ENCODE results near the gene RGS9. TPM values are rescaled to one million over a fixed set of nuclear protein-coding genes. Genes with fewer than 3 reads are reported as not detected.

Gene RGS9
- total RNA-seq, 1 donor from 2014 or later = 1.7 TPM

DNA sequence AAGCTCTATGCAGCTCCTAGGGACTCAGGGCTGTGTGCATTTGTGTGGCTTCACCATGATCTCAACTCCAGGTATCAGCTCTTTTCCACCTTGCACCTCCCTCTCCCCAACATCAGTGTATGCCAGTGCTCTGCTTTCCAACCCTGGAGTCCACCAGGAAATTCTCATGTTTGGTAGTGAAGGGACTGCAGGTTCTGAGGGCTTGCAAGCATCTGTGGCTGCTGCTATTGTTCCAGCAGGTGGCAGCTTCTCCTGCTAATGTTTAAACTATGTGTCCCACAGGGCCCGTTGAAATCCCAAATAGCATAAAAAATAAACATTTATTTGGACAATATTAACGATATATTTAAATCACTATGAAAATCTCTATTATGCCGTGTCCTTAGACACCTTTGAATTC is 82.0 kb downstream of the RGS9 start:
- DNase-seq = no peak

DNA sequence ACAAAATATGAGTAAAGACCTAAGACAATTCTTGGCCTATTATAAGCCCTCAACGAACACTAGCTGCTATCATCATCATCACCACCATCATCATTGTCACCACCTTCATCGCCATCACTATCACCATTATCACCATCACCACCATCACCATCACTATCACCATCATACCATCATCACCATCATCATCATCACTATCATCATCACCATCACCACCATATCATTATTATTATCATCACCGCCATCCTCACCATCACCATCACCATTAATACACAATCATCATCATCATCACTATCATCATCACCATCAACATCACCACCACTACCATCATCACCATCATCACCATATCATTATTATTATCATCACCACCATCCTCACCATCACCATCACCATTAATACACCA is 82.5 kb downstream of the RGS9 start:
- no peak for DNase-seq

DNA sequence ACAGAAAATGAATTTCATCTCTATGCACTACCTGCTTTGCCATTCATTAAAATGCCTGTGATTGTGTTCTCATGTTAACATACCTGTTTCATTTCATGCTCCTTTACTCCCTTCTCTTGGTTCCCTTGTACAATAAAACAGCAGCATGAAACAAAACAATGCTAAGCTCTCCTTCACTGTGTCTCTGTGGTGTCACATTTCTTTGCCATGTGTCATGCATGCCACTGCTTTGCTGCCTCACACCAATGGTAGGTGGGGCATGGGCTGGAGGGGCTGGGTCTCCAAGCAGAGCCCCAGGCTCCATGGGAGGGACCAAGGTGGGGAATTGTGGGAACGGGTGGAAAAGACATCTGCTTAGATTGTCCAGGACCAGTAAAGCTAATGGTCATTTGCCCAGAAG is 83.6 kb downstream of the RGS9 start:
- DNase-seq = no peak

DNA sequence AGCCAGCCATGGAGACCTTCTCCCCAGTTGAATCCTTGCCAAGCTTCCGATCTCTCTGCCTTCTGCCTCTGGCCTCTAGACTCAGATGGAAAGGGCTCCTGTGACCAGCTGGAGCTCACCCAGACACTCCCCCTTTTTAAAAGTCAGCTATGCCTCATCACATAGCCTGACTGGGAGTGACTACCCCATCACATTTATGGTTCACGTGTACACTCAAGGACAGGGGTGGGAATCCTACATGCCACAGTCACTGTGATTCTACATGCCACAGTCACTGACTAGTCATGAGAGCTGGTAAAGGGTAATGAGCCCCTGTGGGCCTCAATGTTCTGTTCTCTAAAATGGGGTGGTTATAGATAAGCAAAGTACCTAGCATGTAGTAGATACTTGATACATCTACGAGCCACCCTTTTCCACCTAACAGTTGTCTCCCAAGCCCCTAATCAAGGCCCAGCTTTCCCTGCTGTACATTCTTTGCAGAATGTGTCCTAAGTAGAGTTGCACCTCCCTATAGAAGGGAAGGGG is 85.1 kb downstream of the RGS9 start:
- no peak for DNase-seq

DNA sequence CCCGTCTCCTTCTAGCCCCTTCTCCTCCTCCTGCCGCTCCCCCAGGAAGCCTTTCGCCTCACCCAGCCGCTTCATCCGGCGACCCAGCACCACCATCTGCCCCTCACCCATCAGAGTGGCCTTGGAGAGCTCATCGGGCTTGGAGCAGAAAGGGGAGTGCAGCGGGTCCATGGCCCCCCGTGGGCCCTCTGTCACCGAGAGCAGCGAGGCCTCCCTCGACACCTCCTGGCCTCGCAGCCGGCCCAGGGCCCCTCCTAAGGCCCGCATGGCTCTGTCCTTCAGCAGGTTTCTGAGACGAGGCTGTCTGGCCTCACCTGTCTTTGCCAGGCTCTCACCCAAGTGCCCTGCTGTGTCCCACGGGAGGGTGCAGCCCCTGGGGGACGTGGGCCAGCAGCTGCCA is 87.9 kb downstream of the RGS9 start:
- DNase-seq = no peak

DNA sequence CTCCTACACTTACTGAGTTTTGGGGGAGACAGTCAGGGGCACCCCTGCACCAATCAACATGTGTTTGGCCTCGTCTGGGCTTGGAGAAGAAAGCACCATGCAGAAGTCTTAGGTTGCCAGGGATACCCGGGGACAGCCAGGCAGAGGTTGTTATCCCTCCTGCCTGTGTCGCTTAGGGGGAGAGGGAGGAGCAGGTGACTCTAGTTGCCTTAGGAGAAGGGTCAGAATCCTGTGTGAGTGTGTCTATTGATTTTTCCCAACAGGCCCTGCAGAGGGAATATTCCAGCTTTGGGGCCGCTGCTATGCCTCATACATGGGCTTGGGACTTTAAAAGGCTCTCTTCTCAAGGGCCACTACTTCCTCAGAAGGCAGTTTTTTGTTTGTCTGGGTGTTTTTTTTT is 89.1 kb downstream of the RGS9 start:
- DNase-seq = no peak

DNA sequence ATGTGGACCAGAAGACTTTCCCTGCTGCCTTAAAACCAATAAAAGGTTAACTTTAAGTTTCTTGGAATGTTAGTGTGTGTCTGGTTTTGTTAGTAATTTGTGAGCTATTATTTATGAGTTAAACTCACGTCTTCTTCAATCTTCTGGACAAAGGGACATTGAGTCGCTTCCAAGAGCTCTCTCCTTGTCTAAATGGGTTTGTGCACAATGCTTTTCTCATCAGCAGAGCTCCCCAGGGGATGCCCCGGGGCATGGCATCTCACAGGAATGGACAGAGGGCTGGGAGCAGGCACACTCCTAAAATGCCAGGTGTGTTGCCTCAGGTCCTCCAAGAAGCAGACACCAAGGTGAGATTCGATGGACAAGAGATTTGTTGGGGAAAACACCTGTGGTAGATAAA is 90.5 kb downstream of the RGS9 start:
- DNase-seq = no peak

DNA sequence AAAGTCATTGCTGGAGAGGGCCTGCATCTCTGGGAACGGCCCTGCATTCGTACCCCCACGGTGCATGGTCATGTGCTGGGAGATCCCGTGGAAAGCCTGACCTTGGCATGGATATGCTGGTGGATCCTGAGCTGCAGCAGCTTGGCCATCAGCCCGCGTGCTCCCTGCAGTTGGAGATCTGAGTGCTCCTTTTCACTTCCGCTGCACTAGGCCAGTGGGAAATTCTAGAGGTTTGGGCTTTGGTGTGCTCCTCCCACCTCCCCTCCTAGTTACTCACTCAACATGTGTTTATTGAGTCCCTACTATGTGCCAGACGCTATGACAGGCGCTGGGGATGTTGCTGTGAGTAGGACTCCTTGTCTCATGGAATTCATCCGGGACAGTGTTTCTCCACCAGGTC is 91.1 kb downstream of the RGS9 start:
- DNase-seq = no peak

DNA sequence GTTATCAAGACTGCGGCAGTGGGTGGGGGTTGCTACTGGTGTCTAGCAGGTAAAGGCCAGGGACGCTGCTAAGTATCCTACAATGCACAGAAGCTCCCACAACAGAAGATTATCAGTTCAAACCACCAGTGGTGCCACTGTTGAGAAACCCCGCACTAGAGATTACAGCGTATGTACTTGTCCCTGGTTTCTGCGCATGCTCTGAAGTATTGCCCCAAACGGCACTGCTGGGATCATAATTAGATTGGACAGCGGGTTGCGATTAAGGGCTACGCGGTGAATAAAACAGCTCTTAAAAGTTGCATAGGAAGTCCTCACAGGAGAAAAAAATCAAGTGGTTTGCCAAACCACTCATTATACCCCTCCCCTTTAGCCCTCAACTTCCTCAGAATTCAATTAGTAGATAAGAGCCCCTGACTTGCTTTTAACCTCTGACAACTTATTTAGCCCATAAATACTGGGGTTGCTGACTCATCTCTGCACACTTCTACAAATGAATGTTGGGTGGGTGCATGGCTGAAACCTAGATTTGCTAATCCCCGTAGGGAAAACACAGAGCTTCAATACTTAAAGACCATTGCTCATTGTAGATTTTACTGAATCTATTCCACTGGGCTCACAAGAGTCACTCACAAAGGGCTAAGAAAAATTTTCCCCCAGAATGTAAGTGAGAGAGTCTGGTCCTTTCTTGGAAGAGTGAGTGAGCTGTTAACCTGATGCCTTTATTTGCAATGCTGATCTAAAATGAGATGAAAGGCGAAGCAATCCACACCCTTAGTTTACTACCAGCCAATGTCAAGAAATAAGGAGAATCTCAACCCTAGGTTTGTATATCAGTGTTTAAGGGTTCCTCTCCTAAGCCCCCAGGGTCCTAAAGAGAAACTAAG is 91.8 kb downstream of the RGS9 start:
- DNase-seq = no peak

DNA sequence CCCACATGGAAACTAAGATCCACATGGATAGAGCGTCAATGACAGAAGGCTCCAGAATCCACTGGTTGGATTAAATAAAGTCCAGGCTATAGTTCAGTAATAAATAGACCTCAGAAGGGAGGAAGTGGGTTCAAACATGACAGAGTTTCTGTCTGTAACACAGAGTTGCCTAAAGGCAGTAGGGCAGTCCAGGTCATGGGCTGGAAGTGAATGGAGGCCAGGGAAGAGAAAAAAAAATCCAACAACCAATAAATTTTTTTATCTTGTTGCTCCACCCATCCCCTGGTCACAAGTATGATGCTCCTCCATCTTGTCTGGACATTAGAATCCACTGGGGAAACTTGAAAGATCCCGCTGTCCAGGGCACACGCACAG is 92.4 kb downstream of the RGS9 start:
- no peak for DNase-seq

DNA sequence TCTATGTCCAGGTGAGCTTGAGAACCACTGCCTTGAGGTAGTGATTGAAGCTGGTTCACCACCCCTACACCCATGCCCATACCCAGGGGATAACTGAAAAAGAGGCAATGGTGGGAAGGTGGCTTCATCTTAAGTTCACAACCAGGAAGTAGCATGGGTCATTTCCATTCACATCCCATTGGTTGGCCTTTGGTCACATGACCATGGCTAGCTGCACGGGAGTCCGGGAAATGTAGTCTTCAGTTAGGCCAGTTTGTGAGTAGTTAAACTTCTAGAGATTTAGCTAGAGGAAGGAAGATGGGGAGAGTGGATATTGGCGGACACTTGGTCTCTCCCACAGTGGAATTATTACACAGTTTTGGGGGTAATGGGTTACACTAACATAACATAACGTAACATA is 92.9 kb downstream of the RGS9 start:
- DNase-seq = no peak

DNA sequence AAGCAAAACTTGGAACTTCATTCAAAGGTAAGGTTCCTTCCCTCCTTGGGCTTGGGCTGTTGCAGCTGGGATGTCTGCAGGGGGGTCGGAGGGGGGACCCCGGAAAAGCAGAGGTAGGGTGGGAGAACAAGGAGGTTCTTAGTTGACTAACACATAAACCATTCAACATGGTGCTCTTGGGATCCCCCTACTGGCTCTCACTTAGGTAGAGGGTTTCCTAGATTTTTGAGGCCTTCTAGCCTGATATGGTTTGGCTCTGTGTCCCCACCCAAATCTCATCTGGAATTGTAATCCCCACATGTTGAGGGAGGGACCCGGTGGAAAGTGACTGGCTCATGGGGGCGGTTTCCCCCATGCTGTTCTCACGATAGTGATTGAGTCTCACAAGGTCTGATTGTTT is 93.9 kb downstream of the RGS9 start:
- DNase-seq = no peak

DNA sequence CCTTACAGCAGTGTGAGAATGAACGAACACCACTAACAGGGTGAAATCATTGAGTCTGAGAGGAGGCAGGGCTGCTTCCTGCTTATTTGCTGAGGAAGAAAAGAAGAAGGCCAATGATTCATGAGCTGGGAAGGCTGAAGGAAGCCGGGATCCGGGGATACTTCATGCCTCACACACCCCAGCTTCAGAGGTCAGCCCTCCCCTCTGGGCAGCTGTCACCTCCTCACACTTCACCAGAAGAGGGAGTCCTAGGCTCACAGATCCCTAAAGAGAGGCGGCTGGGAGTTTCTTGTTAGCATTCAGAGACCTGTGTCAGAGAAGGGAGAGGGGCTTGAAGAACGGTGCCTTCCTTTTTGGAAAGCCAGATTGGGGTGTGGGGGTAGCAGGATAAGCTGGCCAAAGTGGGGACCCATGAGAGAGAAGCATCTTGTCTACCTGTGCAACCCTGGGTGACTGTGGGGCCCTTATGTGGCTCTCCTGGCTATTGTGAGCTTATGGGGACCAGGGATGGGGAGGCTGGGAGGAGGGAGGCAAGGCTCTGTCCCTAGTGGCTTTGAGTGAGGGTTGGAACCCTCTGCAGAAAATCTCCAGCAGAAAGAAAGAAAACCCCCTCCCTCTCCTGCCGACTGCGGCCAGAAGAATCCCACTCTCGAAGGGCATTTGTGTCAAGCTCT is 94.6 kb downstream of the RGS9 start:
- DNase-seq = peak; percentile 81

DNA sequence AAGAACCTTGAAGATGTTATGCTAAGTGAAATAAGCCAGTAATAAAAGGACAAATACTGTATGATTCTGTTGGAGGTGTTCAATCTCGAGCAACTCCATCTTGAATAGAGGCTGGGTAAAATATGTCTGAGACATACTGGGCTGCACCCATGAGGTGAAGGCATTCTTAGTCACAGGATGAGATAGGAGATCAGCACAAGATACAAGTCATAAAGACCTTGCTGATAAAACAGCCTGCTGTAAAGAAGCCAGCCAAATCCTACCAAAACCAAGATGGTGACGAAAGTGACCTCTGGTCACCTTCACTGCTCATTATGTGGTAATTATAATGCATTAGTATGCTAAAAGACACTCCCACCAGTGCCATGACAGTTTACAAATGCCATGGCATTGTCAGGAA is 98.1 kb downstream of the RGS9 start:
- no peak for DNase-seq

DNA sequence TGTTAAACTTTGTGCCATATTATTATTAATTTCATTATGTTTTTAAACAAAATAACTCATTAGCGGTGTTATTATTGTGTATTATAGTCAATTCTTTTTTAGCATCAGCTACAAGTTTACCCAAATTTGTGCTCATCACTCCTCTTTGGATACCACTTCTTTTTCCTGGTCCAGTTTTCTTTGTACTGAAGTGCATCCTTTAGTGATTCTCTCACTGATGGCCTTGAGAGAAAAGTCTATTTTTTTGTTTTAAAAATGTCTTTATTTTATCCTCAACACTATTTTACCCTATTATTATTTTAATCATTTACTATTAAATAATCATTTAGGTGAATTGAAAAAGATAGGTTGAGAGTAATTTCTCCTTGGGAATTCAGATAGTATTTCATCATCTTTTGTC is 99.2 kb downstream of the RGS9 start:
- no peak for DNase-seq

DNA sequence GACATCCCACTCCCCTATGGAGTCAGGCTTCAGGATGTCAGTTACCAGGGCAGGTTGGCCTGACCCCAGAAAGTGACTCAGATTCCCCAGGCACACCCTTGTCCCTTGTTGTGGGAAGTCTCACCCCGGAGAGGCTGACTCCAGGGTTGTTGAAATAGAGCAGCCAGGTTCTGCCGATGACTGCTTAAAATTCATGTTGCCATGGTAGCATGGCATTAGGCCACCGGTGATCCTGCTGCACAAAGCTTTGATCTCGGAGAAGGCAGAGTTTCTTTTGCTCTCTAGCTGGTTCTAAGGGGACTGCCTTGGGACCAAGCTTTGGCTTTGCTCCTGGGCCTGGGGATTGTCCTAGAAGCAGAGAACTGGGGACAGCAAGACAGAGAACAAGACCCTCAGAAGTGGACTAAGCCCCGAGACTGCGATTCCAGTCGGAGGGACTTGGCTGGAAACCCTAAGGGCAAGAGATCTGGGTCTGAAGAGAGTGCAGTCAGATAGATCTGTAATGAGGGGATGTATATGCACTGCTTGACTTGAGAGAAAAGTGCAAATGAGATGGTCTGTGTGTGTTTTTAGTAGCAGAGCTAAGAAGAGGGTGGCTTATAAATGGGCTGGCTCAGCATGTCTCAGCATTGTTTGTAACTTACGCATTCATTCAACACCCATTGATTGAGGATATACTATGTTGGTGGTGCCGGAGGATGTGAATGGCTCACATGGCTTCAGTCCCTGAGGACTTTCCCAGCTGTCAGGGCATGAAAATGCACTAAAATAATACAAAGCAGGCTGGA is 106.9 kb downstream of the RGS9 start:
- peak; percentile 41 for DNase-seq

DNA sequence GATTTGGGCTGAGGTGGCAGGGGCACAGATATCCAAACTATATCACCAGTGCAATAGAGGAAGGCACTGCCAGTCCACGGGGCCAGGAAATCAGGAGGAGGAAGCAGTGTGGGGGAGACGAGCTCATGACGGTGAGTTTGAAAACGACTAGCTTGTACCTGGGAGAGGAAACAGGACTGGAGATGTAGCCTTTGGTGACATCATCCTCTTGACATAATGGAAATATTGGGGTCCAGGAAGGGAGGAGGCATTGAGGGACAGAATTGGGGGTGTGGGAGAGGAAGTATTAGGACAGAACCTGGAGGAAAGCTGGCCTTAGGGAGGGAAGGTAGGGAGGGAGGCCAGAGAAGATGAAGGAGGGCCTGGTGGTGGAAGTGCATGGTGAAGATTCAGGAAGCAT is 109.1 kb downstream of the RGS9 start:
- DNase-seq = no peak

DNA sequence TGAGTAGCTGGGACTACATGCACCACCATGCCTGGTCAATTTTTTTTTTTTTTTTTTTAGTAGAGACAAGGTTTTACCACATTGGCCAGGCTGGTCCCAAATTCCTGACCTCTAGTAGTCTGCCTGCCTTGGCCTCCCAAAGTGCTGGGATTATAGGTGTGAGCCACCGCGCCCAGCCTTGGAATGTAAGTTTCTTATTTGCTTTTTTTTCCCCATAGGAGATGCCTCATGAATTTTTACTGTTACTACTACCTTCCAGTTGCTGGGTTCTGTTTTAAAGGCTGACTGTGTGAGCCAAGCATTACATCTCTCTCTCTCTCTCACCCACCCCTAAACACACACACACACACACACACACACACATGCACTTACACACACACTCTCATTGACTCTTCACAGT is 112.6 kb downstream of the RGS9 start:
- no peak for DNase-seq

DNA sequence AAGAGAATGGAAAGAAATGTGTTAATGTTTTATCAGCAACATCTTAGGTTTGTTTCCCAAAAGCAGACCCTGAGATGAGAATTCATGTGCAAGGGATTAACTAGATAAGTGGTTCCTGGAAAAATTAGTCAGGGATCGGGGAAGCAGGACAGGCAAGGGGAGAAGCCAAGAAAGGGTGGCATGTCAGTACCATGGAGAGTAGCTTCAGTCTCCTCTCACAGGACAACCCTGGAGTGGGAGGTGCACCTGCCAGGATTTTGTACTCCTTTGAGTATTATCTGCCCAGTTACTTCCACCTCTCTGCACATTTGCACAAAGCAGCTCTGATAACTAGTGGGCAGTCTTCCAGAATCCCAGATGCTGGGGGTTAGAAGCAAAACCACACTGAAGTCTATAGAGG is 117.0 kb downstream of the RGS9 start:
- DNase-seq = peak; percentile 11

DNA sequence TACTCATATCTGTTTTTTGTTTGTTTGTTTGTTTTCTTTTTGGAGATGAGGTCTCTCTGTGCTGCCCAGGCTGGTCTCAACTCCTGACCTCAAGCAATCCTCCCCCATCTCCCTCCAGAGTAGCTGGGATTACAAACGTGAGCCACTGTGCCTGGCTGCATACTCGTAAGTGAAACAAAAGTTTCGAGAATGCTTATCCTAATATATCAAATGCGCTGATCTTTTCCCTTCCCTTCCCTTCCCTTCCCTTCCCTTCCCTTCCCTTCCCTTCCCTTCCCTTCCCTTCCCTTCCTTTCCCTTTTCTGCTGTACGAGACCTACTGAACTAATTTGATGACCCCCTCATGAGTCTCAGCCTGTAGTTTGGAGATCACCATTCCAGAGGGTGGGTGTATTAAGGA is 122.1 kb downstream of the RGS9 start:
- DNase-seq = no peak

DNA sequence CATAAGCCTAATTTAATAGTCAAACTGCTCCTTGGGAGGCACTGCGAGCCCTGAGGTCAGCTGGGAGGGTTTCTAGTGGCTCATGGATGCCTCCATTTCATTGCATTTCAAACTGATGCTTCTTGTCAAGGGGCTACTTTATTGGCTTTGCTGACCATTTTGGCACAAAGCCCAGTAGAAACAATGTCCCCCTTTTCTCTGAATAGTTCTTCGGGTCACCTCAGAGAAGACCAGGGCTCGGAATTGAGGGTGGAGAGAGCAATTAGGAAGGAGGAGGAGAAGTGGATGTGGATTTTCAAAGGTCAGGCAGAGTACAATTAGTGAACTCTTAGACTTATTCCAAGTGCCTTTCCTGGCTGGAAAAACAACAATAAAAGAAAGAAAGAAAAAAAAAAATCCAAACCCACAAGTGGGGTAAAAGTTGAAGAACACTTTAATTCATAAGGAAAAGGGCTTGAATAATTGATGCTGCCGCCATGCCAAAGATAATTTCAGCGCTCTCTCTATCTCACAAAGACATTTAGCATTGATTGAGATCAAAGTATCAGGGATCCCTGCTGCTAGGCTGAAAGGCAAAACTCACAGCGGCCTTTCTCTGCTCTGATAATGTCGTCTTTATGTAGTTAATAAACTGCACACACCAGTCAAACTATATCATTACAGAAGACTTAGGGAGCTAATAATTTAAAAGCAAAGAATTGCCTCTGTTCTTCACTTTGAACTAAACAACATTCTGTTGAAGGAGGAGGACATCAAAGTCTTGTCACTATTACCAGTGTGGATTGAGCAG is 122.7 kb downstream of the RGS9 start:
- DNase-seq = peak; percentile 6

DNA sequence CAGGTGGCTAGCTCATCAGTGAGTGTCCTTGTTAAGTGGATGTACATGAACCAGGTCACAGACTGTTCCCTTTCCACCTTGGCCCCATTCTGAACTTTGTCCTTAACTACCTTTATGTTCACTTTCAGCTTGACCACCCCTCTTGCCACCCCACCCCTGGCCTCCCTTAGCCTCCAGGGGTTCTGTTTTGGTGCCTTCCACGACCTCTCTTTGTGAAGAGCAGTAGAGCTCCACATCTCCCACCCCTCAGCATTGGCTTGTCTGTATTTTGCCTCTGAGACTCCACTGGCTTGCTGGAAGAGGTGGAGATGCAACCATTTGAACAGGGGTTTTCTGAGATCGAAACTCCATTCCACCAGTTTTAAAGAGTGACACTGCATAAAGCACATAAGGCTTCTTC is 123.5 kb downstream of the RGS9 start:
- no peak for DNase-seq
